WTC11 (cell line): ENCODE data around the gene NRG3.

Experiments
- HMGA2 ChIP-seq: fragments of 250-450 bp; sonication (Bioruptor Pico); IDR thresholded peaks from 2 replicates; pipeline ENCODE4 v1.4.0; 2021; ENCODE audit warnings: mild to moderate bottlenecking, moderate library complexity
- TF ChIP-seq, protein P1 (sequence below): fragments of 200-600 bp; IDR thresholded peaks from 2 replicates; pipeline ENCODE4 v1.8.0; 2022; ENCODE audit warnings: antibody characterized with exemption
- TF ChIP-seq, protein P2 (sequence below): sonication (generic); formaldehyde crosslinking; IDR thresholded peaks from 2 replicates; pipeline ENCODE4 v1.8.1; 2022; ENCODE audit warnings: mild to moderate bottlenecking, moderate library complexity, missing genetic modification reagents
- TF ChIP-seq, protein P3 (sequence below): sonication (generic); formaldehyde crosslinking; IDR thresholded peaks from 2 replicates; pipeline ENCODE4 v1.8.0; 2022; ENCODE audit warnings: mild to moderate bottlenecking, missing genetic modification reagents

- TF ChIP-seq, protein P1, sequence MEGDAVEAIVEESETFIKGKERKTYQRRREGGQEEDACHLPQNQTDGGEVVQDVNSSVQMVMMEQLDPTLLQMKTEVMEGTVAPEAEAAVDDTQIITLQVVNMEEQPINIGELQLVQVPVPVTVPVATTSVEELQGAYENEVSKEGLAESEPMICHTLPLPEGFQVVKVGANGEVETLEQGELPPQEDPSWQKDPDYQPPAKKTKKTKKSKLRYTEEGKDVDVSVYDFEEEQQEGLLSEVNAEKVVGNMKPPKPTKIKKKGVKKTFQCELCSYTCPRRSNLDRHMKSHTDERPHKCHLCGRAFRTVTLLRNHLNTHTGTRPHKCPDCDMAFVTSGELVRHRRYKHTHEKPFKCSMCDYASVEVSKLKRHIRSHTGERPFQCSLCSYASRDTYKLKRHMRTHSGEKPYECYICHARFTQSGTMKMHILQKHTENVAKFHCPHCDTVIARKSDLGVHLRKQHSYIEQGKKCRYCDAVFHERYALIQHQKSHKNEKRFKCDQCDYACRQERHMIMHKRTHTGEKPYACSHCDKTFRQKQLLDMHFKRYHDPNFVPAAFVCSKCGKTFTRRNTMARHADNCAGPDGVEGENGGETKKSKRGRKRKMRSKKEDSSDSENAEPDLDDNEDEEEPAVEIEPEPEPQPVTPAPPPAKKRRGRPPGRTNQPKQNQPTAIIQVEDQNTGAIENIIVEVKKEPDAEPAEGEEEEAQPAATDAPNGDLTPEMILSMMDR = no peak
- TF ChIP-seq, protein P2, sequence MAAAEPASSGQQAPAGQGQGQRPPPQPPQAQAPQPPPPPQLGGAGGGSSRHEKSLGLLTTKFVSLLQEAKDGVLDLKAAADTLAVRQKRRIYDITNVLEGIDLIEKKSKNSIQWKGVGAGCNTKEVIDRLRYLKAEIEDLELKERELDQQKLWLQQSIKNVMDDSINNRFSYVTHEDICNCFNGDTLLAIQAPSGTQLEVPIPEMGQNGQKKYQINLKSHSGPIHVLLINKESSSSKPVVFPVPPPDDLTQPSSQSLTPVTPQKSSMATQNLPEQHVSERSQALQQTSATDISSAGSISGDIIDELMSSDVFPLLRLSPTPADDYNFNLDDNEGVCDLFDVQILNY = no peak
- TF ChIP-seq HMGA2 (CRISPR knock-in tag) = no peak
- TF ChIP-seq, protein P3, sequence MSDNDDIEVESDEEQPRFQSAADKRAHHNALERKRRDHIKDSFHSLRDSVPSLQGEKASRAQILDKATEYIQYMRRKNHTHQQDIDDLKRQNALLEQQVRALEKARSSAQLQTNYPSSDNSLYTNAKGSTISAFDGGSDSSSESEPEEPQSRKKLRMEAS = no peak
Measured at GRCh38 chr10:82240408-82240807, 365.4 kb downstream of the NRG3 start.
